Ascending aorta (tissue), 2 donors: ENCODE results near the gene PLCL2. TPM values are rescaled to one million over a fixed set of nuclear protein-coding genes. Genes with fewer than 3 reads are reported as not detected.

Experiments
- DNase-seq, 2 donors: peaks; one replicate each; pipeline ENCODE4 v3.0.0-alpha.2; 2019; ENCODE audit warnings: low spot score in 2 of 2
- H3K27ac ChIP-seq, 2 donors: fragments of 200-600 bp; sonication (generic); one replicate each; pipeline ENCODE4 v1.5.1; 2016 to 2017; ENCODE audit warnings: mild to moderate bottlenecking in 1 of 2
- H3K27me3 ChIP-seq: fragments of 200-600 bp; sonication (generic); one replicate; pipeline ENCODE4 v1.5.1; 2017
- H3K36me3 ChIP-seq, 2 donors: fragments of 200-600 bp; sonication (generic); one replicate each; pipeline ENCODE4 v1.5.1; 2016
- H3K4me1 ChIP-seq, 2 donors: fragments of 200-600 bp; sonication (generic); one replicate each; pipeline ENCODE4 v1.5.1; 2016 to 2017; ENCODE audit warnings: mild to moderate bottlenecking in 1 of 2
- H3K4me3 ChIP-seq, 2 donors: fragments of 200-600 bp; sonication (generic); one replicate each; pipeline ENCODE4 v1.5.1; 2016 to 2017; ENCODE audit warnings: mild to moderate bottlenecking in 1 of 2
- H3K9me3 ChIP-seq, 2 donors: fragments of 200-600 bp; sonication (generic); one replicate each; pipeline ENCODE4 v1.5.1; 2016
- CTCF ChIP-seq, 3 experiments: fragments of 200-600 bp in 2 of 3; fragments of 450-650 bp in 1 of 3; sonication (generic) in 2 of 3; IDR thresholded peaks; one replicate each; pipeline ENCODE4 v1.5.1; 2016 to 2019; ENCODE audit warnings: antibody characterized with exemption in 3 of 3, mild to moderate bottlenecking in 1 of 3, moderate library complexity in 1 of 3
- intact Hi-C: fragments of 100-400 bp; cut with DNase I; formaldehyde crosslinking; loops from one replicate; pipeline ENCODE4 v1.15.1; 2023
- total RNA-seq: library from RNA; depleted of rRNA; stranded (reverse); fragments of >200 nt; gene quantifications from one replicate; pipeline ENCODE4 v1.1.0, GENCODE V29; 2016

PLCL2 gene
- total RNA-seq, 1 donor from 2014 or later = 2.9 TPM

- no peak for TF ChIP-seq CTCF (IDR thresholded peaks at IDR 0.05)
- intact Hi-C loops = no loop called here
- no peaks in the 10 kb centered on the region for H3K9me3 ChIP-seq
- H3K27ac ChIP-seq = no peak overlapping the region
- DNase-seq = no peak
- H3K27me3 ChIP-seq = no peaks in the 10 kb centered on the region
- H3K4me1 ChIP-seq = no peaks in the 10 kb centered on the region
- H3K36me3 ChIP-seq = no peaks in the 10 kb centered on the region
- no peak overlapping the region for H3K4me3 ChIP-seq
Measured at GRCh38 chr3:17059989-17060550, 175.3 kb downstream of the PLCL2 start.

GRCh38 chr3:17061005-17061404, 176.2 kb downstream of the PLCL2 start:
- H3K27me3 ChIP-seq = no peaks in the 10 kb centered on the region
- TF ChIP-seq CTCF (IDR thresholded peaks at IDR 0.05) = no peak
- H3K4me3 ChIP-seq = no peak overlapping the region
- intact Hi-C loops = no loop called here
- no peaks in the 10 kb centered on the region for H3K36me3 ChIP-seq
- no peaks in the 10 kb centered on the region for H3K4me1 ChIP-seq
- H3K9me3 ChIP-seq = no peaks in the 10 kb centered on the region
- DNase-seq = no peak
- H3K27ac ChIP-seq = no peak overlapping the region

GRCh38 chr3:17062736-17063135, 178.0 kb downstream of the PLCL2 start:
- H3K27me3 ChIP-seq = no peaks in the 10 kb centered on the region
- H3K4me3 ChIP-seq = no peak overlapping the region
- no peak for DNase-seq
- H3K36me3 ChIP-seq = no peaks in the 10 kb centered on the region
- intact Hi-C loops = no loop called here
- no peaks in the 10 kb centered on the region for H3K4me1 ChIP-seq
- no peaks in the 10 kb centered on the region for H3K9me3 ChIP-seq
- H3K27ac ChIP-seq = no peak overlapping the region
- TF ChIP-seq CTCF (IDR thresholded peaks at IDR 0.05) = no peak

GRCh38 chr3:17063596-17063995, 178.8 kb downstream of the PLCL2 start:
- Histone ChIP-seq H3K27ac (no peak overlapping the region), H3K9me3 (no peaks in the 10 kb centered on the region), H3K27me3 (no peaks in the 10 kb centered on the region), H3K4me3 (no peak overlapping the region), H3K36me3 (no peaks in the 10 kb centered on the region), H3K4me1 (no peaks in the 10 kb centered on the region)
- DNase-seq = no peak
- intact Hi-C loops = no loop called here
- TF ChIP-seq CTCF (IDR thresholded peaks at IDR 0.05) = no peak

- no peak for TF ChIP-seq CTCF (IDR thresholded peaks at IDR 0.05)
- H3K36me3 ChIP-seq = peaks cover 0 to 4% of the 10 kb centered on the region in 2 donors
- H3K27ac ChIP-seq = no peak overlapping the region
- H3K9me3 ChIP-seq = no peaks in the 10 kb centered on the region
- no peak overlapping the region for H3K4me3 ChIP-seq
- intact Hi-C loops = no loop called here
- no peaks in the 10 kb centered on the region for H3K27me3 ChIP-seq
- H3K4me1 ChIP-seq = no peaks in the 10 kb centered on the region
- no peak for DNase-seq
Measured at GRCh38 chr3:17065315-17065714, 180.6 kb downstream of the PLCL2 start.

GRCh38 chr3:17065881-17066280, 181.1 kb downstream of the PLCL2 start:
- no peaks in the 10 kb centered on the region for H3K9me3 ChIP-seq
- H3K27me3 ChIP-seq = no peaks in the 10 kb centered on the region
- intact Hi-C loops = no loop called here
- H3K36me3 ChIP-seq = peaks cover 0 to 4% of the 10 kb centered on the region in 2 donors
- TF ChIP-seq CTCF (IDR thresholded peaks at IDR 0.05) = no peak
- H3K27ac ChIP-seq = no peak overlapping the region
- no peak for DNase-seq
- H3K4me3 ChIP-seq = no peak overlapping the region
- no peaks in the 10 kb centered on the region for H3K4me1 ChIP-seq
